ENCODE measurements around the gene PROS1.

DNA sequence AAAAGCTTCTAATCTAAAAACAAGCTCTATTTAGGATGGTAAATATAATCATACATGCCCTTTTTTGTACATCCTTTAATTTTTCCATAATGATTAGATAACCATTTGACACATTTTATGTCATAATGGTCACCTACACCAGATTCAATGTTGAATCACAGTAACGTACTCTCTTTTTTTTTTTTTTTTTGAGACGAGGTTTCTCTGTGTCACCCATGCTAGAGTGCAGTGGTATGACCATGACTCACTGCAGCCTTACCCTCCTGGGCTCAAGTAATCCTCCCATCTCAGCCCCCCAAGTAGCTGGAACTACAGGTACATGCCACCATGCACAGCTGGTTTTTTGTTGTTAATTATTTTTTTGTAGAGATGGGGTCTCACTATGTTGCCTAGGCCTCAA lies 49.2 kb downstream of the PROS1 start:
- TF ChIP-seq, protein P1, sequence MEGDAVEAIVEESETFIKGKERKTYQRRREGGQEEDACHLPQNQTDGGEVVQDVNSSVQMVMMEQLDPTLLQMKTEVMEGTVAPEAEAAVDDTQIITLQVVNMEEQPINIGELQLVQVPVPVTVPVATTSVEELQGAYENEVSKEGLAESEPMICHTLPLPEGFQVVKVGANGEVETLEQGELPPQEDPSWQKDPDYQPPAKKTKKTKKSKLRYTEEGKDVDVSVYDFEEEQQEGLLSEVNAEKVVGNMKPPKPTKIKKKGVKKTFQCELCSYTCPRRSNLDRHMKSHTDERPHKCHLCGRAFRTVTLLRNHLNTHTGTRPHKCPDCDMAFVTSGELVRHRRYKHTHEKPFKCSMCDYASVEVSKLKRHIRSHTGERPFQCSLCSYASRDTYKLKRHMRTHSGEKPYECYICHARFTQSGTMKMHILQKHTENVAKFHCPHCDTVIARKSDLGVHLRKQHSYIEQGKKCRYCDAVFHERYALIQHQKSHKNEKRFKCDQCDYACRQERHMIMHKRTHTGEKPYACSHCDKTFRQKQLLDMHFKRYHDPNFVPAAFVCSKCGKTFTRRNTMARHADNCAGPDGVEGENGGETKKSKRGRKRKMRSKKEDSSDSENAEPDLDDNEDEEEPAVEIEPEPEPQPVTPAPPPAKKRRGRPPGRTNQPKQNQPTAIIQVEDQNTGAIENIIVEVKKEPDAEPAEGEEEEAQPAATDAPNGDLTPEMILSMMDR (IDR thresholded peaks at IDR 0.05), result no peak
- no peak for TF ChIP-seq TCF7 (CRISPR knock-in tag; IDR thresholded peaks at IDR 0.05; ENCODE audit: low read depth)
- TF ChIP-seq ZBTB21 (CRISPR knock-in tag; IDR thresholded peaks at IDR 0.05; ENCODE audit: borderline replicate concordance), result no peak
- TF ChIP-seq, protein P2, sequence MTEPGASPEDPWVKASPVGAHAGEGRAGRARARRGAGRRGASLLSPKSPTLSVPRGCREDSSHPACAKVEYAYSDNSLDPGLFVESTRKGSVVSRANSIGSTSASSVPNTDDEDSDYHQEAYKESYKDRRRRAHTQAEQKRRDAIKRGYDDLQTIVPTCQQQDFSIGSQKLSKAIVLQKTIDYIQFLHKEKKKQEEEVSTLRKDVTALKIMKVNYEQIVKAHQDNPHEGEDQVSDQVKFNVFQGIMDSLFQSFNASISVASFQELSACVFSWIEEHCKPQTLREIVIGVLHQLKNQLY (CRISPR knock-in tag; IDR thresholded peaks at IDR 0.05), result no peak
- no peak for TF ChIP-seq IRF2 (CRISPR knock-in tag; IDR thresholded peaks at IDR 0.05; ENCODE audit: borderline replicate concordance, low read depth)
